ENCODE measurements around the gene NECTIN4.
A peak's percentile ranks its signal among the peaks of the same experiment; 100 is the strongest.

Gene NECTIN4

GRCh38 chr1:161070761-161071160 lies 18.6 kb downstream of the NECTIN4 start:
- Histone ChIP-seq H3K4me1 (ENCODE audit: low read length) (peaks cover 33% of the 10 kb centered on the region), H3F3A (ENCODE audit: insufficient read depth, low read length) (peaks cover 25% of the 10 kb centered on the region), H3K4me3 (ENCODE audit: low read length) (no peak overlapping the region), H3K79me2 (ENCODE audit: low read length) (peaks cover 39% of the 10 kb centered on the region), H3K4me2 (ENCODE audit: low read depth, low read length) (peak overlapping the region; percentile 90; the same call in 1 of the 2 replicates), H3K9me3 (replicated peaks; ENCODE audit: insufficient read depth, low read length) (no peaks in the 10 kb centered on the region), H3K27me3 (replicated peaks; ENCODE audit: insufficient read depth, low read length) (no peaks in the 10 kb centered on the region), H3K9ac (ENCODE audit: low read length) (peak overlapping the region; percentile 97; the same call in 1 of the 2 replicates), H3K9me2 (replicated peaks; ENCODE audit: insufficient read depth, low read length) (no peaks in the 10 kb centered on the region), H3K36me3 (replicated peaks; ENCODE audit: insufficient read depth, low read length) (no peaks in the 10 kb centered on the region), H2AFZ (ENCODE audit: low read length) (peak overlapping the region; percentile 22; the same call in 1 of the 2 replicates), H4K20me1 (ENCODE audit: insufficient read depth, low read length) (no peaks in the 10 kb centered on the region), H3K27ac (ENCODE audit: low read length) (peak overlapping the region; percentile 94)
- TF ChIP-seq CTCF (IDR thresholded peaks at IDR 0.05; ENCODE audit: low read length), result no peak
- TF ChIP-seq EZH2phosphoT487 (IDR thresholded peaks at IDR 0.05; ENCODE audit: low read length), result no peak
- no peak for TF ChIP-seq EZH2 (optimal IDR thresholded peaks at IDR 0.05; ENCODE audit: low read depth, low read length)
- DNase-seq, result no peak

GRCh38 chr1:161069731-161070270 lies 19.6 kb downstream of the NECTIN4 start, which contains the start of gene ARHGAP30:
Gene ARHGAP30 (minus strand): TSS chr1:161069891. CDS start chr1:161069624, 267 bp downstream.
- Histone ChIP-seq H3F3A (ENCODE audit: insufficient read depth, low read length) (peaks cover 30% of the 10 kb centered on the region), H3K4me1 (ENCODE audit: low read length) (peaks cover 37% of the 10 kb centered on the region), H3K9ac (ENCODE audit: low read length) (peak within 1 kb of the TSS; percentile 97), H4K20me1 (ENCODE audit: insufficient read depth, low read length) (no peaks in the 10 kb centered on the region), H3K9me2 (replicated peaks; ENCODE audit: insufficient read depth, low read length) (no peaks in the 10 kb centered on the region), H3K27ac (ENCODE audit: low read length) (peak within 1 kb of the TSS; percentile 94), H3K36me3 (replicated peaks; ENCODE audit: insufficient read depth, low read length) (no peaks in the 10 kb centered on the region), H3K79me2 (ENCODE audit: low read length) (peaks cover 47% of the 10 kb centered on the region), H3K9me3 (replicated peaks; ENCODE audit: insufficient read depth, low read length) (no peaks in the 10 kb centered on the region), H3K4me2 (ENCODE audit: low read depth, low read length) (peak within 1 kb of the TSS; percentile 90), H3K4me3 (ENCODE audit: low read length) (peak within 1 kb of the TSS; percentile 94), H3K27me3 (replicated peaks; ENCODE audit: insufficient read depth, low read length) (no peaks in the 10 kb centered on the region), H2AFZ (ENCODE audit: low read length) (peak within 1 kb of the TSS; percentile 66)
- peak; percentile 99 for DNase-seq
- TF ChIP-seq CTCF (IDR thresholded peaks at IDR 0.05; ENCODE audit: low read length) (no peak), EZH2phosphoT487 (IDR thresholded peaks at IDR 0.05; ENCODE audit: low read length) (no peak), EZH2 (optimal IDR thresholded peaks at IDR 0.05; ENCODE audit: low read depth, low read length) (no peak)

GRCh38 chr1:161069241-161069640 lies 20.1 kb downstream of the NECTIN4 start:
- peak overlapping the region; percentile 94 for H3K4me3 ChIP-seq (ENCODE audit: low read length)

More at GRCh38 chr1:161069241-161069640, 20.1 kb downstream of the NECTIN4 start:
- peak overlapping the region; percentile 90 for H3K4me2 ChIP-seq (ENCODE audit: low read depth, low read length)
- H3K27me3 ChIP-seq (replicated peaks; ENCODE audit: insufficient read depth, low read length), result no peaks in the 10 kb centered on the region
- DNase-seq, result no peak
- peak overlapping the region; percentile 97 for H3K9ac ChIP-seq (ENCODE audit: low read length)
- no peak for TF ChIP-seq EZH2 (optimal IDR thresholded peaks at IDR 0.05; ENCODE audit: low read depth, low read length)
- no peak for TF ChIP-seq CTCF (IDR thresholded peaks at IDR 0.05; ENCODE audit: low read length)
- no peak for TF ChIP-seq EZH2phosphoT487 (IDR thresholded peaks at IDR 0.05; ENCODE audit: low read length)
- H3K27ac ChIP-seq (ENCODE audit: low read length), result peak overlapping the region; percentile 94
- peaks cover 53% of the 10 kb centered on the region for H3K79me2 ChIP-seq (ENCODE audit: low read length)
- peak overlapping the region; percentile 36; the same call in 1 of the 2 replicates for H2AFZ ChIP-seq (ENCODE audit: low read length)
- no peaks in the 10 kb centered on the region for H3K9me2 ChIP-seq (replicated peaks; ENCODE audit: insufficient read depth, low read length)
- H4K20me1 ChIP-seq (ENCODE audit: insufficient read depth, low read length), result no peaks in the 10 kb centered on the region
- H3F3A ChIP-seq (ENCODE audit: insufficient read depth, low read length), result peaks cover 31% of the 10 kb centered on the region
- H3K4me1 ChIP-seq (ENCODE audit: low read length), result peaks cover 42% of the 10 kb centered on the region
- no peaks in the 10 kb centered on the region for H3K9me3 ChIP-seq (replicated peaks; ENCODE audit: insufficient read depth, low read length)
- H3K36me3 ChIP-seq (replicated peaks; ENCODE audit: insufficient read depth, low read length), result no peaks in the 10 kb centered on the region

Data from MM.1S (cell line).